GM21786 (cell line): ENCODE results near the gene CXorf58.

Source experiments
- ATAC-seq: cut with Tn5 transposase; IDR thresholded peaks from one replicate; pipeline ENCODE4 v1.9.1; 2021; ENCODE audit not compliant: unreplicated experiment

The CXorf58 gene

GRCh38 chrX:23900220-23900797 is 7.5 kb upstream of the CXorf58 start:
- ATAC-seq: no peak

GRCh38 chrX:23901060-23901459 is 6.7 kb upstream of the CXorf58 start:
- peak; percentile 35 for ATAC-seq

- ATAC-seq: peak; percentile 55
Measured at GRCh38 chrX:23901805-23902204, 6.0 kb upstream of the CXorf58 start.

- ATAC-seq: peak; percentile 14
Measured at GRCh38 chrX:23902419-23902818, 5.4 kb upstream of the CXorf58 start.

GRCh38 chrX:23904096-23904495 is 3.7 kb upstream of the CXorf58 start:
- ATAC-seq: no peak

GRCh38 chrX:23907111-23907497 is 702 bp upstream of the CXorf58 start:
- no peak for ATAC-seq

GRCh38 chrX:23908219-23909004 is 606 bp downstream of the CXorf58 start:
- no peak for ATAC-seq

GRCh38 chrX:23911126-23911835 is 3.5 kb downstream of the CXorf58 start:
- ATAC-seq: no peak

GRCh38 chrX:23919148-23919547 is 11.3 kb downstream of the CXorf58 start:
- ATAC-seq: no peak

- ATAC-seq: no peak
Measured at GRCh38 chrX:23919706-23920320, 12.0 kb downstream of the CXorf58 start.

GRCh38 chrX:23926015-23926414 is 18.2 kb downstream of the CXorf58 start:
- no peak for ATAC-seq

GRCh38 chrX:23930894-23931604 is 23.2 kb downstream of the CXorf58 start:
- ATAC-seq: no peak

- no peak for ATAC-seq
Measured at GRCh38 chrX:23932046-23932445, 24.2 kb downstream of the CXorf58 start.

GRCh38 chrX:23935106-23935505 is 27.3 kb downstream of the CXorf58 start:
- ATAC-seq: no peak

GRCh38 chrX:23936180-23936579 is 28.4 kb downstream of the CXorf58 start:
- no peak for ATAC-seq

- no peak for ATAC-seq
Measured at GRCh38 chrX:23937100-23937499, 29.3 kb downstream of the CXorf58 start.

- no peak for ATAC-seq
Measured at GRCh38 chrX:23938690-23939089, 30.9 kb downstream of the CXorf58 start.

- no peak for ATAC-seq
Measured at GRCh38 chrX:23939203-23939602, 31.4 kb downstream of the CXorf58 start.

- ATAC-seq: no peak
Measured at GRCh38 chrX:23944234-23944633, 36.4 kb downstream of the CXorf58 start.

GRCh38 chrX:23945206-23945605 is 37.4 kb downstream of the CXorf58 start:
- no peak for ATAC-seq

GRCh38 chrX:23952391-23952790 is 44.6 kb downstream of the CXorf58 start:
- no peak for ATAC-seq
